Measurements from ENCODE around the gene OR5L1. TPM values are rescaled to one million over a fixed set of nuclear protein-coding genes. Genes with fewer than 3 reads are reported as not detected.

OR5L1 gene
- not detected in 2 replicates for total RNA-seq (ENCODE audit: low replicate concordance)

GRCh38 chr11:55811067-55811466 is at the start of gene OR5L1:
Gene OR5L1 (plus strand): TSS chr11:55811367. CDS start chr11:55811467, 100 bp downstream.
- H3K4me3 ChIP-seq (ENCODE audit: low read depth, low read length), result no peak within 1 kb of the TSS
- TF ChIP-seq, protein P1, sequence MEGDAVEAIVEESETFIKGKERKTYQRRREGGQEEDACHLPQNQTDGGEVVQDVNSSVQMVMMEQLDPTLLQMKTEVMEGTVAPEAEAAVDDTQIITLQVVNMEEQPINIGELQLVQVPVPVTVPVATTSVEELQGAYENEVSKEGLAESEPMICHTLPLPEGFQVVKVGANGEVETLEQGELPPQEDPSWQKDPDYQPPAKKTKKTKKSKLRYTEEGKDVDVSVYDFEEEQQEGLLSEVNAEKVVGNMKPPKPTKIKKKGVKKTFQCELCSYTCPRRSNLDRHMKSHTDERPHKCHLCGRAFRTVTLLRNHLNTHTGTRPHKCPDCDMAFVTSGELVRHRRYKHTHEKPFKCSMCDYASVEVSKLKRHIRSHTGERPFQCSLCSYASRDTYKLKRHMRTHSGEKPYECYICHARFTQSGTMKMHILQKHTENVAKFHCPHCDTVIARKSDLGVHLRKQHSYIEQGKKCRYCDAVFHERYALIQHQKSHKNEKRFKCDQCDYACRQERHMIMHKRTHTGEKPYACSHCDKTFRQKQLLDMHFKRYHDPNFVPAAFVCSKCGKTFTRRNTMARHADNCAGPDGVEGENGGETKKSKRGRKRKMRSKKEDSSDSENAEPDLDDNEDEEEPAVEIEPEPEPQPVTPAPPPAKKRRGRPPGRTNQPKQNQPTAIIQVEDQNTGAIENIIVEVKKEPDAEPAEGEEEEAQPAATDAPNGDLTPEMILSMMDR (IDR thresholded peaks at IDR 0.05; ENCODE audit: insufficient read depth, low read length), result no peak
- no peak for DNase-seq (ENCODE audit: low read depth)

DNA sequence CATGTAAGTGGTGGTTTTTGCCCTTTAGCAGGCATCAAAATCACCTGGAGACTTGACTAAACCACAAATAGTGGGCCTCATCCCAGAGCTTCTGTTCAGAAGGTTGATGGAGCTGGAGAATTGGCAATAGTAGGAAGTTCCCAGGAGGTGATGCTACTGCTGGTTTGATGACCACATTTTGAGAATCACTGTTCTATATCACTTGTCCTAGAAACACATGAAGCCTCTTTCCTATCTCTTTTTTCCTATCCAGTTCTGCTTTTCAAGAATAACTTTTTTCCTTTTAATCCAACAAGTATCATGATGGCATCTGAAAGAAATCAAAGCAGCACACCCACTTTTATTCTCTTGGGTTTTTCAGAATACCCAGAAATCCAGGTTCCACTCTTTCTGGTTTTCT is 38.0 kb upstream of the OR5L1 start, which contains the start of gene OR5D13:
OR5D13 (plus strand) TSS at position 301 of the 400 bp plus-strand sequence; CDS start at position 301, 0 bp downstream.
- TF ChIP-seq, protein P1 (IDR thresholded peaks at IDR 0.05; ENCODE audit: insufficient read depth, low read length), result no peak
- no peak within 1 kb of the TSS for H3K4me3 ChIP-seq (ENCODE audit: low read depth, low read length)
- DNase-seq (ENCODE audit: low read depth), result no peak

DNA sequence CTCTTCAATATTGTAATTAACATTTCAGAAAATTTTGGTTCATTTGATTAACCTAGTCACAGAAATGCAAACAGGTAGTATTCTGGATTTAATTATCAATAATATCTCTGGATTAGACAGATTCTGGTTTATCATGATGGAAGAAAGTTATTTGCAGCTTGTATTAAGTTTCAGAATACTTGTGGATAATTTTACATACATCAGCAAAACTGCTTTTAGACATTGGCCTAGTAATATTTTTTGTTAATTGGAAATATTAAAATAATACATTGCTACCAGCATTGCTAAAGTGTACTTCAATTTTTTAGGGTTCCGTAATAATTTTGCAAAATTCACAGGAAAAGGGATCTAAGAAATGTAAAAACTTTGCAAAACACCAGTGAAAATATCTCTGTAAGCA is 19.6 kb upstream of the OR5L1 start:
- H3K4me3 ChIP-seq (ENCODE audit: low read depth, low read length), result no peak overlapping the region
- TF ChIP-seq, protein P1 (IDR thresholded peaks at IDR 0.05; ENCODE audit: insufficient read depth, low read length), result no peak
- no peak for DNase-seq (ENCODE audit: low read depth)

DNA sequence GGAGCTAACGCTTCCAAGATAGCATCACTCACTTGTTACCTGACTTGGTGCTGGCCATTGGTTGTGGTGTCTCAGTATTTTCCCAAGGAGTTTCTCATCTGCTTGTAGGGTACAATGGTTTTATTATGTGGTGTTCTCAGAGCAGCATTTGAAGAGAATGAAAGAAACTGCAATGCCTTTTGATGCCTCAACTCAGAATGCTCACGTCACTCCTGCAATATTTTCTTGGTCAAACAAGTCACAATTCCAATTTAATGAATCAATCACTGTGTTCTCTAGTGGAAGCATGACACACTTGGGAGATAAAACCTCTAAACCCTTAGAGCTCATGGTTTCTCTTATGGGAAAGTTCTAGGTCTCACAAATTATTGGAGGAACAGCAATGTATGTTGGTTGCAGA is 17.8 kb upstream of the OR5L1 start:
- TF ChIP-seq, protein P1 (IDR thresholded peaks at IDR 0.05; ENCODE audit: insufficient read depth, low read length), result no peak
- no peak overlapping the region for H3K4me3 ChIP-seq (ENCODE audit: low read depth, low read length)
- no peak for DNase-seq (ENCODE audit: low read depth)

DNA sequence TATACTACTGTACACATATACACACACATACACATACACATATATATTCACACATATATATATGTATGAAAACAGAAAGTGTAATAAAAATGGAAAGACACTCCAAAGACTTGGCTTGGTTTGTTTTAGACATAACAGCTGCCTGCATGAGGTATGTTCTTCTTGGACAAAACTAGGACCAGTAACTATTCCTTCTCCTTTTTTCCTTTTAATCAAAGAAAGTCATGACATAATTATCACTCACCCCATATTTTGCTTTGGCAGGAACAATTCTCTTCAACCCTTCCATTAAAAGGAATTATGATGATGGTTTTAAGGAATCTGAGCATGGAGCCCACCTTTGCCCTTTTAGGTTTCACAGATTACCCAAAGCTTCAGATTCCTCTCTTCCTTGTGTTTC is 15.9 kb upstream of the OR5L1 start, which contains the start of gene OR5D14:
OR5D14 (plus strand) TSS at position 301 of the 400 bp plus-strand sequence; CDS start at position 301, 0 bp downstream.
- TF ChIP-seq, protein P1 (IDR thresholded peaks at IDR 0.05; ENCODE audit: insufficient read depth, low read length), result no peak
- H3K4me3 ChIP-seq (ENCODE audit: low read depth, low read length), result no peak within 1 kb of the TSS
- DNase-seq (ENCODE audit: low read depth), result no peak

DNA sequence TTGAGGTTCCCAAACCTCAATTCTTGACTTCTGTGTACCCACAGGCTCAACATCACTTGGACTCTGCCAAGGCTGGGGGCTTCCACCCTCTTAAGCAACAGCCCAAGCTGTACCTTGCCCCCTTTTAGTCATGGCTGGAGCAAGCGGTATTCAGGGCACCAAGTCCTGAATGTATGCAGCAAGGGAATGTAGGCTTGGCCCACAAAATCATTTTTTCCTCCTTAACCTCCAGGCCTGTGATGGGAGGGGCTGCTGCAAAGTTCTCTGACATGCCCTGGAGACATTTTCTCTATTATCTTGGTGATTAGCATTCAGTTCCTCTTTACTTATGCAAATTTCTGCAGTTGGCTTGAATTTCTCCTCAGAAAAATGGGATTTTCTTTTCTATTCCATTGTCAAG is 4.9 kb upstream of the OR5L1 start:
- TF ChIP-seq, protein P1 (IDR thresholded peaks at IDR 0.05; ENCODE audit: insufficient read depth, low read length), result no peak
- no peak for DNase-seq (ENCODE audit: low read depth)
- no peak overlapping the region for H3K4me3 ChIP-seq (ENCODE audit: low read depth, low read length)

GRCh38 chr11:55819330-55819729 is 8.2 kb downstream of the OR5L1 start, which contains the start of gene OR5D18:
Gene OR5D18 (plus strand): TSS chr11:55819630. CDS start chr11:55819630, 0 bp downstream.
- TF ChIP-seq, protein P1 (IDR thresholded peaks at IDR 0.05; ENCODE audit: insufficient read depth, low read length), result no peak
- DNase-seq (ENCODE audit: low read depth), result no peak
- no peak within 1 kb of the TSS for H3K4me3 ChIP-seq (ENCODE audit: low read depth, low read length)
